OCI-LY1 (cell line): ENCODE measurements around the gene MYD88.

Experiments used
- EZH2 ChIP-seq: fragments of 200-600 bp; sonication (generic), shearing (Covaris generic); IDR thresholded peaks from 2 replicates; pipeline ENCODE4 v1.8.0; 2017; ENCODE audit warnings: borderline replicate concordance, mixed run types, mild to moderate bottlenecking, antibody characterized with exemption, low read length, moderate library complexity, mixed read lengths
- TF ChIP-seq, protein P1 (sequence below): fragments of 200-600 bp; sonication (generic), shearing (Covaris generic); IDR thresholded peaks from 2 replicates; pipeline ENCODE4 v1.5.1; 2017; ENCODE audit warnings: mild to moderate bottlenecking, antibody characterized with exemption, low read length, moderate library complexity, mixed read lengths

DNA sequence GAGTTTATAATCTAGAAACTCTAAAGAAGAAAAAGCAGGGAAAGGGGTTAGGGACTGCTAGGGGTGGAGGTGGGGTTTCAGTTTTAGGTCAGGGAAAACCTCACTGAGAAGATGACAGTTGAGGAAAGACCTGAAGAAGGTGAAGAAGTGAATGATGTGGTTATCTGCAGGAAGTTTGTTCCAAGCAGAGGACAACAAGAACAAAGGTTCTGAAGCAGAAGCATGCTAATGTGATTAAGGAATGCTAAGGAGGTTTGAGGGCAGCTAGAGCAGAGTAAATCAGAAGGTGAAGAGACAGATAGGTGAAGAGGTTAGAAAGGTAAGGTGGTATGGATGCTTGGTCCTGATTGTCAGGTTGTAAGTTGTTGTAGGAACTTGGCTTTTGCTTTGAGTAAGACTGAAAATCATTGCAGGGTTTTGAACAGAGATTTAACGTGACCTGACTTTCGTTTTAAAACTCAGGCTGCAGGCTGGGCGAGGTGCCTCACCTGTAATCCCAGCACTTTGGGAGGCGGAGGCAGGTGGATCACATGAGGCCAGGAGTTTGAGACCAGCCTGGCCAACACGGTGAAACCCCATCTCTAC, 35.5 kb downstream of the MYD88 start:
- TF ChIP-seq, protein P1, sequence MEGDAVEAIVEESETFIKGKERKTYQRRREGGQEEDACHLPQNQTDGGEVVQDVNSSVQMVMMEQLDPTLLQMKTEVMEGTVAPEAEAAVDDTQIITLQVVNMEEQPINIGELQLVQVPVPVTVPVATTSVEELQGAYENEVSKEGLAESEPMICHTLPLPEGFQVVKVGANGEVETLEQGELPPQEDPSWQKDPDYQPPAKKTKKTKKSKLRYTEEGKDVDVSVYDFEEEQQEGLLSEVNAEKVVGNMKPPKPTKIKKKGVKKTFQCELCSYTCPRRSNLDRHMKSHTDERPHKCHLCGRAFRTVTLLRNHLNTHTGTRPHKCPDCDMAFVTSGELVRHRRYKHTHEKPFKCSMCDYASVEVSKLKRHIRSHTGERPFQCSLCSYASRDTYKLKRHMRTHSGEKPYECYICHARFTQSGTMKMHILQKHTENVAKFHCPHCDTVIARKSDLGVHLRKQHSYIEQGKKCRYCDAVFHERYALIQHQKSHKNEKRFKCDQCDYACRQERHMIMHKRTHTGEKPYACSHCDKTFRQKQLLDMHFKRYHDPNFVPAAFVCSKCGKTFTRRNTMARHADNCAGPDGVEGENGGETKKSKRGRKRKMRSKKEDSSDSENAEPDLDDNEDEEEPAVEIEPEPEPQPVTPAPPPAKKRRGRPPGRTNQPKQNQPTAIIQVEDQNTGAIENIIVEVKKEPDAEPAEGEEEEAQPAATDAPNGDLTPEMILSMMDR = no peak
- no peak for TF ChIP-seq EZH2
